HepG2 (cell line): Measurements from ENCODE around the gene MTHFS. TPM values are rescaled to one million over a fixed set of nuclear protein-coding genes. Genes with fewer than 3 reads are reported as not detected.
A peak's percentile ranks its signal among the peaks of the same experiment; 100 is the strongest.

Experiments
- AGO2 ChIP-seq: fragments of 200-400 bp; formaldehyde crosslinking; optimal IDR thresholded peaks from 2 replicates; pipeline ENCODE3; 2017; ENCODE audit warnings: mild to moderate bottlenecking, low read depth, low read length, moderate library complexity
- CCAR2 ChIP-seq: fragments of 200-400 bp; formaldehyde crosslinking; optimal IDR thresholded peaks from 2 replicates; pipeline ENCODE3; 2018; ENCODE audit warnings: low read depth, mild to moderate bottlenecking, low read length, moderate library complexity
- CEBPB ChIP-seq: IDR thresholded peaks from 2 replicates; pipeline ENCODE4 v1.6.1; 2011; ENCODE audit warnings: low read depth, low read length, improper control_type of control experiment, borderline replicate concordance
- HIVEP1 ChIP-seq: sonication (generic); formaldehyde crosslinking; IDR thresholded peaks from 2 replicates; pipeline ENCODE4 v1.4.0; 2020; ENCODE audit warnings: mild to moderate bottlenecking, missing genetic modification reagents
- HNF4G ChIP-seq, 2 experiments: sonication (generic) in 1 of 2; formaldehyde crosslinking in 1 of 2; IDR thresholded peaks; 2 replicates each; pipeline versions ENCODE4 v1.4.0 to v1.6.1; 2011 to 2020; ENCODE audit warnings: borderline replicate concordance in 2 of 2, low read depth in 2 of 2, mild to moderate bottlenecking in 2 of 2, low read length in 1 of 2, missing genetic modification reagents in 1 of 2, moderate library complexity in 1 of 2
- KDM5B ChIP-seq: sonication (generic); formaldehyde crosslinking; IDR thresholded peaks from 2 replicates; pipeline ENCODE4 v1.4.0; 2020; ENCODE audit warnings: missing genetic modification reagents, mild to moderate bottlenecking, borderline replicate concordance
- KMT2B ChIP-seq: IDR thresholded peaks from 2 replicates; pipeline ENCODE4 v1.6.1; 2016; ENCODE audit warnings: missing genetic modification reagents, missing compliant biosample characterization
- MAFG ChIP-seq: sonication (generic); formaldehyde crosslinking; IDR thresholded peaks from 2 replicates; pipeline ENCODE4 v1.5.1; 2020; ENCODE audit warnings: mild to moderate bottlenecking, missing genetic modification reagents
- MEIS1 ChIP-seq: sonication (generic); formaldehyde crosslinking; IDR thresholded peaks from 2 replicates; pipeline ENCODE4 v1.9.0; 2021; ENCODE audit warnings: mild to moderate bottlenecking, missing genetic modification reagents, moderate library complexity, borderline replicate concordance
- MXI1 ChIP-seq: IDR thresholded peaks from 3 replicates; pipeline ENCODE4 v1.6.1; 2012; ENCODE audit warnings: low read depth, low read length, inconsistent platforms, borderline replicate concordance
- RBAK ChIP-seq: sonication (generic); formaldehyde crosslinking; IDR thresholded peaks from 2 replicates; pipeline ENCODE4 v1.5.1; 2020; ENCODE audit warnings: mild to moderate bottlenecking, missing genetic modification reagents
- RFX1 ChIP-seq: fragments of 450-650 bp; IDR thresholded peaks from 2 replicates; pipeline ENCODE4 v1.6.1; 2017
- SIX1 ChIP-seq: sonication (generic); formaldehyde crosslinking; IDR thresholded peaks from 2 replicates; pipeline ENCODE4 v1.4.0; 2020; ENCODE audit warnings: missing genetic modification reagents, borderline replicate concordance
- SOX5 ChIP-seq: IDR thresholded peaks from 2 replicates; pipeline ENCODE4 v1.6.1; 2016; ENCODE audit warnings: borderline replicate concordance
- SRSF1 ChIP-seq: fragments of 200-400 bp; formaldehyde crosslinking; optimal IDR thresholded peaks from 2 replicates; pipeline ENCODE3; 2017; ENCODE audit warnings: mild to moderate bottlenecking, low read depth, low read length, moderate library complexity
- TBX2 ChIP-seq: sonication (generic); formaldehyde crosslinking; IDR thresholded peaks from 2 replicates; pipeline ENCODE4 v1.5.0; 2020; ENCODE audit warnings: missing genetic modification reagents, mild to moderate bottlenecking, borderline replicate concordance
- XRCC5 ChIP-seq: fragments of 200-400 bp; formaldehyde crosslinking; optimal IDR thresholded peaks from 2 replicates; pipeline ENCODE3; 2017; ENCODE audit warnings: mild to moderate bottlenecking, low read length
- ZBTB46 ChIP-seq: sonication (generic); formaldehyde crosslinking; IDR thresholded peaks from 2 replicates; pipeline ENCODE4 v1.4.0; 2020; ENCODE audit warnings: mild to moderate bottlenecking, missing genetic modification reagents, borderline replicate concordance
- ZFP41 ChIP-seq: sonication (generic); formaldehyde crosslinking; IDR thresholded peaks from 2 replicates; pipeline ENCODE4 v1.4.0; 2020; ENCODE audit warnings: mild to moderate bottlenecking, missing genetic modification reagents, borderline replicate concordance
- ZFYVE20 ChIP-seq: sonication (generic); formaldehyde crosslinking; IDR thresholded peaks from 2 replicates; pipeline ENCODE4 v1.8.0; 2023; ENCODE audit warnings: low read depth, mild to moderate bottlenecking, moderate library complexity, missing genetic modification reagents, borderline replicate concordance
- ZMYM3 ChIP-seq: sonication (generic); formaldehyde crosslinking; IDR thresholded peaks from 2 replicates; pipeline ENCODE4 v1.5.1; 2020; ENCODE audit warnings: mild to moderate bottlenecking, missing genetic modification reagents
- ZNF143 ChIP-seq: sonication (generic); formaldehyde crosslinking; IDR thresholded peaks from 2 replicates; pipeline ENCODE4 v1.4.0; 2020; ENCODE audit warnings: missing genetic modification reagents
- ZNF280B ChIP-seq: sonication (generic); formaldehyde crosslinking; IDR thresholded peaks from 2 replicates; pipeline ENCODE4 v1.5.0; 2020; ENCODE audit warnings: missing genetic modification reagents, mild to moderate bottlenecking, borderline replicate concordance
- ZNF484 ChIP-seq: sonication (generic); formaldehyde crosslinking; IDR thresholded peaks from 2 replicates; pipeline ENCODE4 v1.5.1; 2020; ENCODE audit warnings: mild to moderate bottlenecking, low read depth, missing genetic modification reagents, borderline replicate concordance
- ZNF562 ChIP-seq: sonication (generic); formaldehyde crosslinking; IDR thresholded peaks from 2 replicates; pipeline ENCODE4 v1.8.0; 2022; ENCODE audit warnings: missing genetic modification reagents, borderline replicate concordance
- ZNF644 ChIP-seq: IDR thresholded peaks from 2 replicates; pipeline ENCODE4 v1.6.1; 2016; ENCODE audit warnings: low read depth
- ZNF747 ChIP-seq: sonication (generic); formaldehyde crosslinking; IDR thresholded peaks from 2 replicates; pipeline ENCODE4 v1.8.1; 2023; ENCODE audit warnings: missing genetic modification reagents, mild to moderate bottlenecking, borderline replicate concordance
- polyA plus RNA-seq, 8 experiments: library from polyadenylated mRNA; depleted of rRNA in 3 of 8; stranded (reverse) in 7 of 8; unstranded in 1 of 8; fragments of >200 nt; fragmentation: Illumina TruSeq in 4 of 8; extraction: Trizol in 4 of 8; gene quantifications; 2 replicates each; pipeline versions ENCODE4 v1.2.1 to v1.2.3, GENCODE V29; 2011 to 2016; ENCODE audit warnings: low read depth in 4 of 8, missing spikeins in 1 of 8, mixed read lengths in 1 of 8; ENCODE audit not compliant: insufficient read depth in 1 of 8
- total RNA-seq, 5 experiments: library from RNA; depleted of rRNA; stranded (reverse); fragments of >200 nt; fragmentation: Illumina TruSeq; extraction: Trizol; gene quantifications; 2 replicates each; pipeline ENCODE4 v1.2.3, GENCODE V29; 2016; ENCODE audit warnings: low read depth in 1 of 5
- TF ChIP-seq, protein P1 (sequence below): IDR thresholded peaks from 2 replicates; pipeline ENCODE4 v1.6.1; 2016

Gene MTHFS
- total and polyA plus RNA-seq, 2 of the 13 experiments (the other 11 are each of a cell fraction or from before 2014, with no cell fraction given) = 37.0 to 49.7 TPM

GRCh38 chr15:79886124-79886523, 10.7 kb downstream of the MTHFS start (continued):
- TF ChIP-seq, protein P1, sequence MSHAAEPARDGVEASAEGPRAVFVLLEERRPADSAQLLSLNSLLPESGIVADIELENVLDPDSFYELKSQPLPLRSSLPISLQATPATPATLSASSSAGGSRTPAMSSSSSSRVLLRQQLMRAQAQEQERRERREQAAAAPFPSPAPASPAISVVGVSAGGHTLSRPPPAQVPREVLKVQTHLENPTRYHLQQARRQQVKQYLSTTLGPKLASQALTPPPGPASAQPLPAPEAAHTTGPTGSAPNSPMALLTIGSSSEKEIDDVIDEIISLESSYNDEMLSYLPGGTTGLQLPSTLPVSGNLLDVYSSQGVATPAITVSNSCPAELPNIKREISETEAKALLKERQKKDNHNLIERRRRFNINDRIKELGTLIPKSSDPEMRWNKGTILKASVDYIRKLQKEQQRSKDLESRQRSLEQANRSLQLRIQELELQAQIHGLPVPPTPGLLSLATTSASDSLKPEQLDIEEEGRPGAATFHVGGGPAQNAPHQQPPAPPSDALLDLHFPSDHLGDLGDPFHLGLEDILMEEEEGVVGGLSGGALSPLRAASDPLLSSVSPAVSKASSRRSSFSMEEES = no peak
- no peak for TF ChIP-seq CCAR2
- TF ChIP-seq SRSF1 = no peak
- TF ChIP-seq ZNF747 (CRISPR knock-in tag) = no peak
- peak; percentile 55; the same call in 1 of the 2 replicates for TF ChIP-seq SIX1 (CRISPR knock-in tag)
- TF ChIP-seq XRCC5 = no peak
- TF ChIP-seq AGO2 = no peak
- no peak for TF ChIP-seq MXI1
- TF ChIP-seq ZBTB46 (CRISPR knock-in tag) = no peak
- no peak for TF ChIP-seq HIVEP1
- TF ChIP-seq TBX2 (CRISPR knock-in tag) = peak; percentile 95
- TF ChIP-seq RFX1 = no peak
- peak; percentile 85; the same call in 1 of the 2 replicates for TF ChIP-seq SOX5
- TF ChIP-seq MEIS1 (CRISPR knock-in tag) = no peak; the same call in 1 of the 2 replicates
- peak; percentile 74; the same call in 1 of the 2 replicates for TF ChIP-seq HNF4G (IDR thresholded peaks at IDR 0.05; ENCODE audit: borderline replicate concordance, low read depth, low read length)
- TF ChIP-seq HNF4G (CRISPR knock-in tag; IDR thresholded peaks at IDR 0.05; ENCODE audit: borderline replicate concordance, low read depth) = no peak
- no peak for TF ChIP-seq RBAK (CRISPR knock-in tag)
- TF ChIP-seq ZNF280B (CRISPR knock-in tag) = no peak
- no peak for TF ChIP-seq CEBPB
- no peak for TF ChIP-seq ZNF562 (CRISPR knock-in tag)
- no peak for TF ChIP-seq MAFG (CRISPR knock-in tag)
- no peak for TF ChIP-seq ZNF484 (CRISPR knock-in tag)
- no peak for TF ChIP-seq ZNF644 (CRISPR knock-in tag)
- no peak for TF ChIP-seq ZFYVE20 (CRISPR knock-in tag)
- no peak for TF ChIP-seq KMT2B (CRISPR knock-in tag)
- TF ChIP-seq KDM5B = no peak
- no peak for TF ChIP-seq ZMYM3 (CRISPR knock-in tag)
- no peak for TF ChIP-seq ZFP41 (CRISPR knock-in tag)
- TF ChIP-seq ZNF143 = no peak
